LHCN-M2 (cell line): ENCODE data around the gene CNPY4. TPM values are rescaled to one million over a fixed set of nuclear protein-coding genes. Genes with fewer than 3 reads are reported as not detected.

Source experiments
- DNase-seq: peaks from one replicate; pipeline ENCODE4 v3.0.0-alpha.2; 2012; ENCODE audit warnings: low read depth
- polyA plus RNA-seq: library from polyadenylated mRNA; unstranded; fragments of >200 nt; gene quantifications from one replicate; pipeline ENCODE4 v1.2.1, GENCODE V29; 2012; ENCODE audit warnings: missing spikeins
- total RNA-seq: library from RNA; depleted of rRNA; stranded (reverse); fragments of >200 nt; gene quantifications from 2 replicates; pipeline ENCODE4 v1.2.3, GENCODE V29; 2014; rRNA removed

CNPY4 gene, protein sequence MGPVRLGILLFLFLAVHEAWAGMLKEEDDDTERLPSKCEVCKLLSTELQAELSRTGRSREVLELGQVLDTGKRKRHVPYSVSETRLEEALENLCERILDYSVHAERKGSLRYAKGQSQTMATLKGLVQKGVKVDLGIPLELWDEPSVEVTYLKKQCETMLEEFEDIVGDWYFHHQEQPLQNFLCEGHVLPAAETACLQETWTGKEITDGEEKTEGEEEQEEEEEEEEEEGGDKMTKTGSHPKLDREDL
- 23.2 and 28.0 TPM in 2 replicates for total RNA-seq
- polyA plus RNA-seq, result 29.6 TPM

DNA sequence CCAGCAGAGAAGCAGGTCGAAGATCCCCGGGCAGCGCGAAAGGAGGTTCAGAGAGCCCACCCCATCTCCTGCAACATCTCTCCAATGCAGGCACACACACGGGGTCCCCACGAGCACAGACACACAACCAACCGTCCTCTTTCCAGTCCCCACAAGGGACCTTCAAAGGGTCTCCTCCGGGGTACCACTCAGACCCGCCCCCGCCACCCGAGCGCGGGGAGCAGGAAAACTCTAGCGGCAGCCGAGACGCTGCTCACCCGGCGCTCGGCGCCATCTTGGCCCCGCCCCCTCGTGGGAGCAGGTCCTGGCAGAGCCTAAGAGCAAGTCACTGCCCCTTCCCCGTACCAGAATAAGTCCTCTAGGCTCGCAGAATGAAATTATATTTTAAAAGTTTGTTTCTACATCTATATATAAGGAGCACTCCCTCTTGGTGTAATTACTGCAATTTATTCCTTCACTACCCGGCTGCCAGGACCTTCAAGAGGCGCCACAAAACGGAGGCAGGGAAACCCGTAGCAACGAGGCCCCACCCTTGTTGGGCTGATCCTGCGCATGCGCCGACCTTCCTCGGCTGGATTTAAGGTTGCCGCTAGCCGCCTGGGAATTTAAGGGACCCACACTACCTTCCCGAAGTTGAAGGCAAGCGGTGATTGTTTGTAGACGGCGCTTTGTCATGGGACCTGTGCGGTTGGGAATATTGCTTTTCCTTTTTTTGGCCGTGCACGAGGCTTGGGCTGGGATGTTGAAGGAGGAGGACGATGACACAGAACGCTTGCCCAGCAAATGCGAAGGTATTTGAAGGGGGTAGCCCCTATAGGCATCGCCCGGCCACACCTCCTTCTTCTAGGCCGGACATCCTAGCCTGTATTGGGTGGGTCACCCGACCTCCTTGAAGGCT is at the start of gene CNPY4, which contains the start of gene TAF6:
CNPY4 (plus strand) TSS at position 563 of the 898 bp plus-strand sequence; CDS start at position 674, 111 bp downstream.
TAF6 (minus strand) TSS at position 287 of the 898 bp plus-strand sequence. CDS start 5,149 bp downstream, outside the sequence.
- peak; percentile 95 for DNase-seq

DNA sequence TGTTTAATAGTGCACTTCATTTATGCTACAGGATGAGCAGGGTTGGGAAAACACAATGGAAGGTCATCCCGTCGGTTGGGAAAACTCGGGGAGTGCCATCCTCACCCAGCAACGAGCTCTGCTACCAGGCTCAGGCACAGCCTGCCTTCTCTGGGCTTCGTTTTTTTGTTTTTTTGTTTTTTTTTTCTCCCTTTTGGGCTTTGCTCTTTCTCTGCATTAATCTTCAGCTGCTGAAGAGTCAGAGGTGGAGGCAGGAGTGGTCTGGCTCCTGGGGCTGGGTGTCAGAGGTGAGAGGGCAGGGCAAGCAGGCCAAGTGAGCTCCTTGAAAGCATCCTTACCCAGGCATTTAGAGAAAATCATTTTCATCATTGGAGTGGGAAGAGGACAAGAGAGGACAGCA is 49.4 kb upstream of the CNPY4 start:
- DNase-seq, result no peak

DNA sequence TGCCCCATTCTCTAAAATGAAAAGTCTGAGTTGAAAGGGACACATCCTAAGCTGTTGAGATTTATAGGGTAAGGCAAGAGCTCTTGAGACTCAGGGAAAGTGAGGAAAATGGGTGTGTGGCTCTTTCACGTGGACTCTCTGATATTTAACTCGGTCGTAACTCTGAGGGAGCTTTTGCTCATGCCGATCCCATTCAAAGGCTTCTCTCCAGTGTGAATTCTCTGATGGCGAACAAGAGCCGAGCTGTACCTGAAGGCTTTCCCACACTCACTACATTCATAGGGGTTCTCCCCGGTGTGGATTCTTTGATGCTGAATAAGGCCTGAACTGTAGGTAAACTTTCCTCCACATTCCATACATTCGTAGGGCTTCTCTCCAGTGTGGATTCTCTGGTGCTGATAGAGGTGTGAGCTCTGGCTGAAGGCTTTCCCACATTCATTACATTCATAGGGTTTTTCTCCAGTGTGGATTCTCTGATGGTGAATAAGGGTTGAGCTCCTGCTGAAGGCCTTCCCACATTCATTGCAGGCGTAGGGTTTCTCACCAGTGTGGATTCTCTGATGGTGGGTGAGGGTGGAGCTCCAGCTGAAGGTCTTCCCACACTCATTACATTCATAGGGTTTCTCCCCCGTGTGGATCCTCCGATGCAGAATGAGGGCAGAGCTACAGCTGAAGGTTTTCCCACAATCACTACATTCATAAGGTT is 48.3 kb upstream of the CNPY4 start:
- no peak for DNase-seq

DNA sequence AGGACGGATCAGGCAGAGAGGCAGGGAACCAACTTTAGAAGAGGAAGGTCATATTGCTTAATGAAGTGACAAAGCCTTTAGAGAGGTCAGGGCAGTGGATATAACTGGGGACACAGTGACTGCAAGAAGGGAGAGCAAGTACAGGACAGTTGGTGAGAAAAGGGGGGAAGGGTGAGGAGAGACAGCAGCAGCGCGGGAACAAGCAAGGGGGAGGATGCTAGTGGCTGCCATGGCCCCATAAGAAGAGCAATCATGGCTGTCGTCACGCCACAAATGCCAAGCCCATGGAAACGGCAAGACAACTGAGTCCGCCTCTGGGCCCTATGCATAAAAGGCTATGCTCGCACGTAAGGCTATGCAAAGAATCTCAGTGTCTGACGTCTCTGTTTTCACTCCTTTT is 47.0 kb upstream of the CNPY4 start:
- DNase-seq, result no peak

DNA sequence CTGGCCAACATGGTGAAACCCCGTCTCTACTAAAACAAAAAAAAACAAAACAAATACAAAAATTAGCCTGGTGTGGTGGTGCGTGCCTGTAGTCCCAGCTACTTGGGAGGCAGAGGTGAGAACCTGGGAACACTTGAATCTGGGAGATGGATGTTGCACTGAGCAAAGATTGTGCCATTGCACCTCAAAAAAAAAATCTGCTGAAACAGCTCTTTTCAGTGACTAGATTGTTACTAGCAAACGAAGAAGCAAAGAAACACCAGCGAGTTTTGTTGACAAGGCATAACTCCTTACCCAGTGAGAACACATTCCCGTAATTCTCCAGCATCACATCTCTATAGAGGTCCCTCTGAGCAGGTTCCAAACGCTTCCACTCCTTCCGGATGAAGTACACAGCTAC is 44.6 kb upstream of the CNPY4 start:
- no peak for DNase-seq

DNA sequence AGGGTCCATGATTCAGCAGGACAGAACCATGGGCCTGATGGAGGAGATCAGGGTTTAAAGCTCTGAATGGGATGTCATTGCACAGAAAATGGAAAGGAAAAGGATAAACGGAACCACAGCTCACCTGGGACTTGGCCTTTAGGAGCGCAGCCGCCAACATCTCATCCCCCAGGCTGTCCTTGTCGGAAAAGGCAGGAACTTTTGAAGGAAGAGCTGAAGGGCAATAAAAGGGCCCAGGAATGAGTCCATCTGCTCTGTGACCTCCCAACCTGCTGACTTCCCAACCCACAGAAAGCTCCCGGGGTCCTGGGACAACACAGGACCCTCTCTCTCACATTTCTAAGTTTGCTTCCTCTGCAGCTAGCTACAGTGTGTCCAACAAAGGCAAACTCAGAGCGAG is 44.0 kb upstream of the CNPY4 start:
- DNase-seq, result no peak

DNA sequence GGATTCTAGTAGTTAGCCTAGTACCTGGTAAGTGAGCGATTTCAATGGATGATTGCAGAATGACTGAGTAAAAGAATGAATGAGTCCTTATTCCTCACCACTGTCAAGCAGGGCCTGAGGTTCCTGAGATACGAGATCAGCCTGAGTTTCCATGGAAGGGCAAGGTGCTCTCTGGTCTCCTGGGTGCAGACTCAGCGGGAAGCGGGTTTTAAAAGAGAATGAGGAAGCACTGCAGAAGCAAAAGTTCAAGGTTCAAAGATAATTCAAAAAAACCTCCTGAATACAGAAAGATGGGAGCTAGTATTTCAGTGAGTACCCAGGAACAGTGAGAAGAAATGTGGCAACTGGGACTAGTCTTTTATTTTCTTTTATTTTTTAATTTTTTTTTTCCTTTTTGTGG is 42.2 kb upstream of the CNPY4 start:
- no peak for DNase-seq

DNA sequence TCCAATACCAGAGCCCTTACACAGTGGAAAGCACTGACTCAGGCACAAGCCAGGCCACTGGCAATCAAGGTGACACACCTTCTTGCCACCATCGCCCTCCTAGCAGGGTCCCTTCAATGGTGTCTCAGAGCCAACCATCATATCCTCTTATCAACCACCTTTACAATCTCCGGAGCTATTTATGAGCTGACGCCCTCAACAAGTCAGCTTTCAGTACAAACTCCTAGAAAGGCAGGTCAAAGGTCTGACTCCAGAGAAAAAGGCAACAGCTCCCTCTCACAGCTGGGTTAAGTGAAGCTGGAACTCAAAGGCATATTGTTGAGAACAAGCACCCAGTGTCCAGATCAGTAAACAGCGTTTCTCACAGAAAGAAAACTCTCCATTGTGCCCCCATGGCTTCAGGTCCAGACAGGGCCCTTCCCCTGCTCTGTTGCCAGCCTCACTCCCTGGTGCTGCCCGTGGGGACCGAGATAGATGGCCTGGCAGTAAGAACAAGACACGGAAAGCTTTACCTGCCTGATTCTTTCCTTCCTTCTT is 40.3 kb upstream of the CNPY4 start:
- DNase-seq, result no peak

DNA sequence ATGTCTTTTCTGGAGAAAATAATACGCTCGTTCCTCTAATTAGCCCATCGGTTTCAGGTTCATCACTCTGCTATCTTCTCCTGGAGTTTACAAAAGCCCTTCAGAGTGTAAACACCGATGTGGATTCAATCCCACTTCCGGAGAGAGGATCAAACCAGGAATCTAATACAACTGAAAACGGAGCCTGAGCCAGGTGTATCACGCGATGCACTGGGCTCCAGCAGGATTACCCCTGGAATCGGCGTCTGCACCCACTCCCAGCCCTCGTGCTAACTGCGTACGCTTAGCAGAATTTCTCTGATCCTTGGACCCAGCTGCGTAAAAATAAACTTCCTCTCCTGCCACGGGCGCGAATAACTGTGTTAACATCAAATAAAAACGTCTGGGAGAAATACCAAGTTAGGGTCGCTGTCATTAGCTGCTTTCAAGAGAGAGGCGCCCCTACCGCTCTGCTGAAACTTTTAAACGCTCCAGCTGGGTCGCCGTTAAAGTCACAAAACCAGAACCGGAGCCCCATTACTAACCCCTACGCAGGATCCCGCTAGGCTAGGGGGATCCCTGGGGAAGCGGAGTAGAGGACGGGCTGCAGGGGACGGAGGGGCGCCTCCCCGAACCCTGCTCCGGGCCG is 38.4 kb upstream of the CNPY4 start:
- DNase-seq, result peak; percentile 27

DNA sequence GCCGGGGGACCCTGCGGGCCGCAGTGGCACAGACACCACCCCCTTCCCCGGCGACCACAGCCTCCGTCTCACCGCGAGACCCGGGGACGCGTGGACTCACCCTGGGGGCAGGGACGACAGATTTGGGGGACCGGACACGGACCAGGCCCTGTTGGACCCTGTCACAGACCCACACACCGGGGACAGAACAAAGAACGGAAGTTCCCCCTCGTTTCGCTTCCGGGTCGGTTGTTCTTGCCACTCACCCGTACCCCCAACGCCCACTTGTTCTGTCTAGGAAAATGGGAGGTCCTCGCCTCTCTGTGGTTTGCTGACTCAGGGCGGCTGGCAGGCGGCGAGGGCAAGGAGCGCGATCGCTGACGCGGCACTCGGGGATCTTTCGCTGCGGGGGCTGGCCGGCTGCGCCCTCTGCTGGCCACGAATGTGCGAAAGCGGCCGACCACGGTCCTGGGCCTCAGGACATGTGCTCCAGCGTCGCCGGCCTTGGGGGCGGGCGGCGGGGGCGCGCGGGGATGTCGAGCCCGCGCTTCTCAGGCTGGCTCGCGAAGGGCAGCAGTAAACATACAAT is 37.8 kb upstream of the CNPY4 start, which contains the start of gene ZNF3:
ZNF3 (minus strand) TSS at position 189 of the 568 bp plus-strand sequence. CDS start 4,366 bp downstream, outside the sequence.
- peak; percentile 100 for DNase-seq

DNA sequence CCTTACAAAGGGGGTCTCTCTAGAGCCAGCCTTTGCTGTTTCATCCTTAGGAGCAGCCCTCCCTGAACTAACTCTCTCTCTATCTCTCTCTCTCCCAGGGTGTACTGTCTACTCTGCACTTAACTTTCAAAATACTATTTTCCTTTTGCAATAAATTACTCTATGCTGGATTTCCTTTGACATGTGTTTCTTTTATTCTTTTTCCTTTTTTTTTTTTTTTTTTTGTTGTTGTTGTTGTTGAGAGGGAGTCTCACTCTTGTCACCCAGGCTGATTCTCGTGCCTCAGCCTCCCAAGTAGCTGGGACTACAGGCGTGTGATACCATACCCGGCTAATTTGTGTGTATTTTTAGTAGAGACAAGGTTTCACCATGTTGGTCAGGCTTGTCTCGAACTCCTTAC is 36.5 kb upstream of the CNPY4 start:
- no peak for DNase-seq

DNA sequence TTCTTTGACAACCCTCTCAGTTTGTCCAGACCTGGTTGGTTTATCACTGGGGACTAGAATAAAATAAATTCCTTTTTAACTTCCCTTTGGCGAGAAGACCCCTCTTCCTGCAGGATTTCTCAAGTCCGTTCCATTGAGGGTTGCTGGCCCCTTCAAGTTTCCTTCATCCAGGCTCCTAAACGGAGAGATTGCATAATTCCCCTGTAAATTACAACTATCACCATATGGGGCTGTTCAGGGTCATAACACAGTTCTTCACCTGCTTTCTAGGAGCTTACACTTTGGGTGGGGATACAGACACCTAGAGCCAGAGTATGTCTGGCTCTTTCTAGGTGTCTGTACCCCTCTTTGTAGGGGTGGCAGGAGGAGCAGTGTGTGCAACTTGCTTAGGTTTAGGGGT is 33.9 kb upstream of the CNPY4 start:
- DNase-seq, result no peak

DNA sequence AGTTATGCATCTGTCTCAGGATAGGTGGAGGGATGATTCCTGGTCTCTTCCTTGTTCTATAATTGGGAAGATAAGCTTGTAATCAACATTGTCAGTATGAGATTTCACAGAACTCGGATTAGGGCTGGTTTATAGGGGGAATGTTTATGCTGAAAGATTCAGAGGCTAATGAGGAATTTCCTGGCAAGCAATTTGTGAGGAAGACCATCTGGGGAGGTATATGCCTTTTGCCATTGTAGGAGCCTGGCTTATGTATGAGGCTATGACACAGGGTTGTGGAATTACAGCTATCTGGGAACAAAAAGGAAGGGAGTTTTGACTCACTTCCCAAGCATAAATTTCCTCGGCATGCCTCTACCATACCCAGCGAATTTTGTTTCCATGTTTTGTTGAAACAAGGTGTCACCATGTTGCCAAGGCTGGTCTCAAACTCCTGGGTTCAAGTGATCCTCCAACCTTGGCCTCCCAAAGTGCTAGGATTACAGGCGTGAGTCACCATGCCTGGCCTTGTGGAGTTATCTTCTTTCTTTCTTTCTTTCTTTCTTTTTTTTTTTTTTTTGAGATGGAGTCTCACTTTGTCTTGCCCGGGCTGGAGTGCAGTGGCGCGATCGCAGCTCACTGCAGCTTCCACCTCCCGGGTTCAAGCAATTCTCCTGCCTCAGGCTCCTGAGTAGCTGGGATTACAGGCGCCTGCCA is 32.2 kb upstream of the CNPY4 start:
- peak; percentile 90 for DNase-seq

DNA sequence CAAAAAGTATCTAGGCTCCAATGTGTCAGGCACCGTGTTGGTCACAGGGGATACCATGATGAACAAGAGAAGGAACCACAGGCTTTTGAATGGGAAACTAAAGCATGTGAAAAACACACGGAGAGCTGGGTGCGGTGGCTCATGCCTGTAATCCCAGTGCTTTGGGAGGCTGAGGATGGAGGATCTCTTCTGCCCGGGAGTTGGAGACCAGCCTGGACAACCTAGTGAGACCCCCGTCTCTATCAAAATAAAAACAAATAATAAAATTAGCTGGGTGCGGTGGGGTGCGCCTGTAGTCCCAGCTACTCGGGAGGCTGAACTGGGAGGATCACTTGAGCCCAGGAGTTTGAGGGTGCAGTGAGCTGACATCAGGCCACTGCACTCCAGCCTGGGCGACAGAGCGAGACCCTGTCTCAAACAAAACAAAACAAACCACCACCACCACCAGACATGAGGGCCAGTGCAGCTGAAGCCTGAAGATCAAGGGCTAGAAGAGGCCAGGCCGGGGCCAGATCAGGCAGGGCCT is 31.3 kb upstream of the CNPY4 start:
- DNase-seq, result no peak

DNA sequence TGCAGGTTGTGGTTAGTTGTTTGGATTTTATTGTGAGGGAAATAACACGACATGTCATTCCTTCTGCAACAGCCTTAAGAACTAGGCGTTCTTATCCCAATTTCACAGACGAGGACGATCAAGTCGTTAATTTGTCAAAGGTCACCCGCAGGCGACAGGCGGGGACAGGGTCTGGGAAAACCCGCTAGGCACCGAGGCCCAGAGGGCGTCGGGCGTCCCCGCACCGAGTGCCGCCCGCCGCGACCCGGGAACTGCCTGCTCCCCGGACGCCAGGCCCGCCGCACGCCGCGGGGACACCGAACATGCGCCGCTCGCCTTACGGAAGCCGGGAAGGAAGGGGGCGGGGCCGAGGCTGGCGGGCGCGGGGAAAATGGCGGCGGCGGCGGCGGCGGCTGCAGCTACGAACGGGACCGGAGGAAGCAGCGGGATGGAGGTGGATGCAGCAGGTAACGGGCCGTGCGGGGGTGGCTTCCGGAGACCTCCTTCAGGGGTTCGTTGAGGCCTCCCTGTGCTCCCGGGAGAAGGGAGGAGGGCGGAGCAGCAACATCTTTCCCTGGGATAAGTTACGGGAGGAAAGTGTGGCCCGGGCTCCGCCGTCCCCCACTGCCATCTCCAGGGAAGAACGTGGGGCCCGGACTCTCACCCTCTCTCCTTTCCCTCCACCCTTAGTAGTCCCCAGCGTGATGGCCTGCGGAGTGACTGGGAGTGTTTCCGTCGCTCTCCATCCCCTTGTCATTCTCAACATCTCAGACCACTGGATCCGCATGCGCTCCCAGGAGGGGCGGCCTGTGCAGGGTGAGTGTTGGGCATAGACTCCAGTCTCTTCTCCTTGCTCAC is 30.6 kb upstream of the CNPY4 start, which contains the start of gene COPS6:
COPS6 (plus strand) TSS at position 349 of the 837 bp plus-strand sequence; CDS start at position 371, 22 bp downstream.
- DNase-seq, result peak; percentile 78

DNA sequence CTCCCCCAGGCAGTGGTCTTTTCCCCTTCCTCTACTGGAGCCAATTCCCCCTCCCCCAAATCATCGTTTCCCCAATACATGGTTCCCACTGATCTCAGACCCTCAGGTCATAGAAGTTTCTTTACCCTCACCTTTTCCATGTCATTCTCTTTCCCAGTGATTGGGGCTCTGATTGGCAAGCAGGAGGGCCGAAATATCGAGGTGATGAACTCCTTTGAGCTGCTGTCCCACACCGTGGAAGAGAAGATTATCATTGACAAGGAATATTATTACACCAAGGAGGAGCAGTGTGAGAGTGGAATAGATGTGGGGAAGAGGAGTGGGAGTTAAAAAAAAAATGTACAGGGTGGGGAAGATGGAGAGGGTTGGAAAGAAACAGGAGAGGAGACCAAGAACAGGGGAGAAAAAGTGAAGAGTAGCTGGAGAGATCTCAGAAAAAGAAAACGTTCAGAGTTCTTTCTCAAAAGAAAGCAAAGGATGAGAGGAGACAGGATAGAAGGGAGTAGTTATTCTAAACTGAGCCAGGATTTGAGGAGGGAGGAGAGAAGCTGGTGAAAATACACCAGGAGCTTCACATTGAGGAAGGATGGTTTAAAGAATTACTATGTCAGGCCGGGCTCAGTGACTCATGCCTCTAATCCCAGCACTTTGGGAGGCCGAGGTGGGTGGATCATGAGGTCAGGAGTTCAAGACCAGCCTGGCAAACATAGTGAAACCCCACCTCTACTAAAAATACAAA is 29.8 kb upstream of the CNPY4 start:
- DNase-seq, result peak; percentile 65

DNA sequence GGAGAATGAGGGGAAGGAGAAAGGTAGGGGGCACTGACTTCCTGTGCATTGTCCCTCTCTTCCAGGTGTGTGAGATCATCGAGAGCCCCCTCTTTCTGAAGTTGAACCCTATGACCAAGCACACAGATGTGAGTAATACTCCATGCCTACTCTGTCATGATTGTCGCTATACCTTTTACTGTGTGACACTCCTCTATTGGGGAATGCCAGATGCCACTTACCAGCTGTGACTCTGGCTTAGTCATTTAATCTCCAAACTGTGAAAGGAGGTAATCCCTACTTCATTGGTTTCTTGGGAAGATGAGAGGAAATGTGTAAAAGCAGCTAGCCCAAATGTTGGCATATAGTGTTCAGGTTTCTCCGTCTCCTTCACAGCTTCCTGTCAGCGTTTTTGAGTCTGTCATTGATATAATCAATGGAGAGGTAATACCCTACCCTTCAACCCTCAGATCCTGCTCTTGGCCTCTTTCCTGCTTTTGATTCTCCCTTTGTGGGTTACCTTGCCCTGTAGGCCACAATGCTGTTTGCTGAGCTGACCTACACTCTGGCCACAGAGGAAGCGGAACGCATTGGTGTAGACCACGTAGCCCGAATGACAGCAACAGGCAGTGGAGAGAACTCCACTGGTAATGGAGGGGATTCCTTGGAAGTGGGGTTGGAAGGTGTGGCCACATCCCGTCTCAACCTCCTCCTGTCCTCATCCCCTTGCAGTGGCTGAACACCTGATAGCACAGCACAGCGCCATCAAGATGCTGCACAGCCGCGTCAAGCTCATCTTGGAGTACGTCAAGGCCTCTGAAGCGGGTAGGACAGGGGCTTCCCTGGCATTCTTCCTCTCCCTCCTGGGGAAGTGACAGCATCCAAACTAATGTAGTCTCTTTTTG is 28.7 kb upstream of the CNPY4 start:
- DNase-seq, result no peak
